Measurements from ENCODE around the gene PLA2G4A.

DNA sequence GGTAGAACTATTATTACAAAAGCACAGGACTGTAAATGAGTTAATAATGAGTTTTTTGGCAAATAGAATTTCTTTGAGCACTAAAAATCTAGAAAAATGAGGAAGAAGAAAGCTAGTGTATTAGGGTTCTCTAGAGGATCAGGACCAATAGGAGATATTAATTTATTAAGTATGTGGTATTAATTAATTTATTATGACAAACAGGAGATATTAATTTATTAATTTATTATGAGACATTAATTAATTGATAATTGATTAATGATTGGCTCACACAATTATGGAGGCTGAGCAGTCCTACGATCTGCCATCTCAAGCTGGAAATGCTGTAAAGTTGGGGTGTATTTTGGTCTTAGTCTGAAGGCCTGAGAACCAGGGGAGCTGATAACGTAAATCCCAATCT, 31.2 kb downstream of the PLA2G4A start:
- TF ChIP-seq EZH2 (IDR thresholded peaks at IDR 0.05; ENCODE audit: borderline replicate concordance, low read length) = no peak
- TF ChIP-seq, protein P1, sequence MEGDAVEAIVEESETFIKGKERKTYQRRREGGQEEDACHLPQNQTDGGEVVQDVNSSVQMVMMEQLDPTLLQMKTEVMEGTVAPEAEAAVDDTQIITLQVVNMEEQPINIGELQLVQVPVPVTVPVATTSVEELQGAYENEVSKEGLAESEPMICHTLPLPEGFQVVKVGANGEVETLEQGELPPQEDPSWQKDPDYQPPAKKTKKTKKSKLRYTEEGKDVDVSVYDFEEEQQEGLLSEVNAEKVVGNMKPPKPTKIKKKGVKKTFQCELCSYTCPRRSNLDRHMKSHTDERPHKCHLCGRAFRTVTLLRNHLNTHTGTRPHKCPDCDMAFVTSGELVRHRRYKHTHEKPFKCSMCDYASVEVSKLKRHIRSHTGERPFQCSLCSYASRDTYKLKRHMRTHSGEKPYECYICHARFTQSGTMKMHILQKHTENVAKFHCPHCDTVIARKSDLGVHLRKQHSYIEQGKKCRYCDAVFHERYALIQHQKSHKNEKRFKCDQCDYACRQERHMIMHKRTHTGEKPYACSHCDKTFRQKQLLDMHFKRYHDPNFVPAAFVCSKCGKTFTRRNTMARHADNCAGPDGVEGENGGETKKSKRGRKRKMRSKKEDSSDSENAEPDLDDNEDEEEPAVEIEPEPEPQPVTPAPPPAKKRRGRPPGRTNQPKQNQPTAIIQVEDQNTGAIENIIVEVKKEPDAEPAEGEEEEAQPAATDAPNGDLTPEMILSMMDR (conservative IDR thresholded peaks at IDR 0.05 in 1 of 2, IDR thresholded peaks at IDR 0.05 in 1 of 2; ENCODE audit: extremely low read depth in 1 of 2, insufficient read depth in 1 of 2, low read depth in 1 of 2, low read length in 2 of 2) = no peak

All from mammary epithelial cell (primary cell).